H1 (cell line): ENCODE measurements around the gene RFX2. TPM values are rescaled to one million over a fixed set of nuclear protein-coding genes. Genes with fewer than 3 reads are reported as not detected.

Experiments
- CTCF ChIA-PET: fragments of 300-600 bp; sonication (Branson Sonifier 250); formaldehyde crosslinking; loops from one replicate; lab custom pipeline; 2021; ENCODE audit not compliant: partially characterized antibody; lab: Charles Lee
- POLR2A ChIA-PET: fragments of 300-600 bp; sonication (Branson Sonifier 250); formaldehyde crosslinking; loops from one replicate; lab custom pipeline; 2021; ENCODE audit warnings: inconsistent platforms; ENCODE audit not compliant: partially characterized antibody; lab: Charles Lee
- DNase-seq, 2 experiments: peaks; one replicate each; pipeline versions ENCODE4 v3.0.0 to v3.0.0-alpha.2; 2010 to 2022; ENCODE audit warnings: low spot score in 2 of 2, low read depth in 1 of 2, mixed read lengths in 1 of 2
- FAIRE-seq: peaks from 2 replicates; lab custom pipeline; 2011; peaks lifted over from hg19 to GRCh38; lab: Jason Lieb, UNC
- H2AFZ ChIP-seq: 2 replicates; pipeline ENCODE4 v1.8.1; 2012; ENCODE audit warnings: low read length, inconsistent platforms
- H2AK5ac ChIP-seq: 2 replicates; pipeline ENCODE4 v1.6.1; 2013; ENCODE audit warnings: low read depth, low read length
- H2BK120ac ChIP-seq: replicated peaks from 2 replicates; pipeline ENCODE3; 2013; ENCODE audit warnings: low read depth, low read length, inconsistent platforms
- H2BK12ac ChIP-seq: 2 replicates; pipeline ENCODE4 v1.6.1; 2013; ENCODE audit warnings: low read depth, low read length
- H2BK15ac ChIP-seq: 2 replicates; pipeline ENCODE4 v1.6.1; 2013; ENCODE audit warnings: low read length
- H2BK20ac ChIP-seq: 2 replicates; pipeline ENCODE4 v1.6.1; 2013; ENCODE audit warnings: low read length
- H2BK5ac ChIP-seq: 2 replicates; pipeline ENCODE4 v1.6.1; 2013; ENCODE audit warnings: low read depth, low read length
- H3K14ac ChIP-seq: 2 replicates; pipeline ENCODE4 v1.6.1; 2013; ENCODE audit warnings: inconsistent platforms; ENCODE audit not compliant: insufficient read length
- H3K18ac ChIP-seq: 2 replicates; pipeline ENCODE4 v1.6.1; 2013; ENCODE audit warnings: low read length; ENCODE audit errors: extremely low read depth
- H3K23ac ChIP-seq: 2 replicates; pipeline ENCODE4 v1.6.1; 2013; ENCODE audit warnings: inconsistent platforms; ENCODE audit not compliant: insufficient read length
- H3K23me2 ChIP-seq: 2 replicates; pipeline ENCODE4 v1.6.1; 2013; ENCODE audit warnings: low read depth, low read length
- H3K27ac ChIP-seq: 2 replicates; pipeline ENCODE4 v1.6.1; 2011; ENCODE audit warnings: low read depth, low read length, inconsistent platforms
- H3K27me3 ChIP-seq, 4 experiments: replicated peaks in 1 of 4; 1 replicate in 1 of 4; 2 replicates in 3 of 4; pipeline versions ENCODE4 v1.6.1 to v1.8.1; 2011 to 2013; ENCODE audit warnings: low read length in 3 of 4, mild to moderate bottlenecking in 3 of 4, inconsistent platforms in 2 of 4, mixed read lengths in 2 of 4, moderate library complexity in 1 of 4; ENCODE audit not compliant: control insufficient read depth in 3 of 4, insufficient read depth in 3 of 4; ENCODE audit errors: extremely low read depth in 1 of 4
- H3K36me3 ChIP-seq, 4 experiments: 2 replicates each; pipeline versions ENCODE4 v1.6.1 to v1.8.1; 2011 to 2013; ENCODE audit warnings: mild to moderate bottlenecking in 4 of 4, low read length in 3 of 4, moderate library complexity in 2 of 4, control low read depth in 1 of 4, inconsistent platforms in 1 of 4; ENCODE audit not compliant: insufficient read depth in 4 of 4, control insufficient read depth in 2 of 4
- H3K4ac ChIP-seq: replicated peaks from 2 replicates; pipeline ENCODE3; 2013; ENCODE audit warnings: low read length, low read depth, mixed read lengths, inconsistent platforms; ENCODE audit not compliant: insufficient read length
- H3K4me1 ChIP-seq, 4 experiments: replicated peaks in 1 of 4; 1 replicate in 1 of 4; 2 replicates in 3 of 4; pipeline versions ENCODE4 v1.6.1 to v1.8.1; 2011 to 2013; ENCODE audit warnings: low read length in 3 of 4, inconsistent platforms in 2 of 4, mixed read lengths in 1 of 4; ENCODE audit not compliant: insufficient read depth in 4 of 4, control insufficient read depth in 3 of 4
- H3K4me2 ChIP-seq, 2 experiments: 2 replicates each; pipeline versions ENCODE4 v1.6.1 to v1.8.1; 2011 to 2013; ENCODE audit warnings: low read depth in 2 of 2, low read length in 2 of 2, control low read depth in 1 of 2, inconsistent platforms in 1 of 2, mild to moderate bottlenecking in 1 of 2; ENCODE audit not compliant: insufficient read depth in 1 of 2
- H3K4me3 ChIP-seq, 4 experiments: fragments of 200-600, 300-600 bp in 1 of 4; sonication (generic), shearing (Covaris generic), sonication (Bioruptor Twin) in 1 of 4; 2 replicates each; pipeline versions ENCODE4 v1.5.1 to v1.8.1; 2011 to 2016; ENCODE audit warnings: low read length in 4 of 4, low read depth in 3 of 4, control low read depth in 2 of 4, inconsistent platforms in 2 of 4, mild to moderate bottlenecking in 2 of 4, mixed read lengths in 1 of 4, moderate library complexity in 1 of 4; ENCODE audit not compliant: insufficient read depth in 2 of 4; ENCODE audit errors: extremely low read depth in 1 of 4
- H3K56ac ChIP-seq: replicated peaks from 2 replicates; pipeline ENCODE3; 2013; ENCODE audit warnings: low read depth, mild to moderate bottlenecking, mixed read lengths, low read length, inconsistent platforms; ENCODE audit not compliant: insufficient read length
- H3K79me1 ChIP-seq: 2 replicates; pipeline ENCODE4 v1.6.1; 2013; ENCODE audit warnings: low read depth, low read length, control low read depth
- H3K79me2 ChIP-seq, 2 experiments: 2 replicates each; pipeline versions ENCODE4 v1.6.1 to v1.8.1; 2012 to 2013; ENCODE audit warnings: low read length in 2 of 2, mild to moderate bottlenecking in 2 of 2, inconsistent platforms in 1 of 2; ENCODE audit not compliant: insufficient read depth in 2 of 2, control insufficient read depth in 1 of 2
- H3K9ac ChIP-seq, 4 experiments: replicated peaks in 1 of 4; 1 replicate in 1 of 4; 2 replicates in 3 of 4; pipeline versions ENCODE4 v1.6.1 to v1.8.1; 2011 to 2013; ENCODE audit warnings: low read depth in 3 of 4, low read length in 3 of 4, control low read depth in 2 of 4, mild to moderate bottlenecking in 2 of 4, moderate library complexity in 2 of 4, inconsistent platforms in 1 of 4; ENCODE audit errors: extremely low read depth in 1 of 4
- H3K9me3 ChIP-seq, 2 experiments: 2 replicates each; pipeline versions ENCODE4 v1.6.1 to v1.8.1; 2012 to 2013; ENCODE audit warnings: mild to moderate bottlenecking in 2 of 2, moderate library complexity in 2 of 2, control low read depth in 1 of 2, inconsistent platforms in 1 of 2, low read depth in 1 of 2, low read length in 1 of 2, mixed read lengths in 1 of 2; ENCODE audit not compliant: insufficient read depth in 2 of 2
- H4K20me1 ChIP-seq, 2 experiments: replicated peaks in 1 of 2; 2 replicates each; pipeline versions ENCODE3 to v1.8.1; 2011 to 2013; ENCODE audit warnings: inconsistent platforms in 2 of 2, low read length in 2 of 2, mild to moderate bottlenecking in 1 of 2; ENCODE audit not compliant: insufficient read depth in 2 of 2, control insufficient read depth in 1 of 2
- H4K5ac ChIP-seq: 2 replicates; pipeline ENCODE4 v1.6.1; 2013; ENCODE audit warnings: low read length, low read depth, mixed read lengths, inconsistent platforms; ENCODE audit not compliant: insufficient read length
- H4K8ac ChIP-seq: 2 replicates; pipeline ENCODE4 v1.8.0; 2013; ENCODE audit warnings: mild to moderate bottlenecking, moderate library complexity, low read length, inconsistent platforms; ENCODE audit not compliant: insufficient read depth; ENCODE audit errors: extremely low read depth
- H4K91ac ChIP-seq: replicated peaks from 2 replicates; pipeline ENCODE3; 2013; ENCODE audit warnings: low read length, mixed read lengths, inconsistent platforms; ENCODE audit not compliant: insufficient read length
- ASH2L ChIP-seq: fragments of 200-600, 300-600 bp; sonication (generic); IDR thresholded peaks from one replicate; pipeline ENCODE4 v1.7.1; 2017; ENCODE audit warnings: low read length
- CHD2 ChIP-seq: IDR thresholded peaks from 2 replicates; pipeline ENCODE4 v1.6.1; 2012; ENCODE audit warnings: low read length, improper control_type of control experiment
- CTBP2 ChIP-seq: IDR thresholded peaks from 2 replicates; pipeline ENCODE4 v1.7.0; 2011; ENCODE audit warnings: borderline replicate concordance, mild to moderate bottlenecking, moderate library complexity, mixed read lengths, low read length; ENCODE audit not compliant: insufficient read depth, insufficient read length
- NANOG ChIP-seq: IDR thresholded peaks from 2 replicates; pipeline ENCODE4 v1.6.1; 2011; ENCODE audit warnings: low read length, low read depth, mild to moderate bottlenecking, inconsistent platforms; ENCODE audit not compliant: insufficient read depth, poor library complexity, severe bottlenecking
- POLR2A ChIP-seq, 2 experiments: IDR thresholded peaks; 1 replicate in 1 of 2; 2 replicates in 1 of 2; pipeline ENCODE4 v1.6.1; 2011; ENCODE audit warnings: low read depth in 2 of 2, low read length in 2 of 2, mild to moderate bottlenecking in 2 of 2; ENCODE audit errors: control extremely low read depth in 1 of 2
- POU5F1 ChIP-seq: IDR thresholded peaks from 2 replicates; pipeline ENCODE4 v1.6.1; 2011; ENCODE audit warnings: low read depth, mild to moderate bottlenecking, low read length, moderate library complexity
- RAD21 ChIP-seq, 2 experiments: IDR thresholded peaks in 1 of 2; conservative IDR thresholded peaks in 1 of 2; 2 replicates each; pipeline ENCODE4 v1.6.1; 2011; ENCODE audit warnings: low read depth in 2 of 2, low read length in 2 of 2, improper control_type of control experiment in 1 of 2, inconsistent platforms in 1 of 2, mild to moderate bottlenecking in 1 of 2, moderate library complexity in 1 of 2
- RFX5 ChIP-seq: IDR thresholded peaks from 2 replicates; pipeline ENCODE4 v1.6.1; 2011; ENCODE audit warnings: low read depth, low read length, improper control_type of control experiment, borderline replicate concordance
- SIN3A ChIP-seq, 2 experiments: IDR thresholded peaks in 1 of 2; conservative IDR thresholded peaks in 1 of 2; 2 replicates each; pipeline ENCODE4 v1.6.1; 2011 to 2012; ENCODE audit warnings: low read length in 2 of 2, improper control_type of control experiment in 1 of 2, low read depth in 1 of 2, mild to moderate bottlenecking in 1 of 2
- SRF ChIP-seq: IDR thresholded peaks from 2 replicates; pipeline ENCODE4 v1.6.1; 2011; ENCODE audit warnings: mild to moderate bottlenecking, low read depth, low read length, moderate library complexity
- TAF7 ChIP-seq: optimal IDR thresholded peaks from 2 replicates; pipeline ENCODE3; 2011; ENCODE audit warnings: low read depth, mild to moderate bottlenecking, inconsistent platforms, low read length, moderate library complexity, borderline replicate concordance
- ZNF274 ChIP-seq: IDR thresholded peaks from 2 replicates; pipeline ENCODE4 v1.7.0; 2012; ENCODE audit warnings: low read length, borderline replicate concordance; ENCODE audit errors: extremely low read depth
- WGBS, 2 experiments: shearing (Covaris generic) in 1 of 2; methylation state at CpG; one replicate each; pipeline versions ENCODE4 v1.1.6 to v1.1.7; 2013 to 2015; ENCODE audit warnings: low lambda C conversion rate in 2 of 2, mixed read lengths in 2 of 2, inconsistent platforms in 1 of 2, low coverage in 1 of 2, missing lambda C conversion rate in 1 of 2; ENCODE audit not compliant: insufficient replicate concordance in 2 of 2, insufficient coverage in 1 of 2, insufficient read length in 1 of 2; ENCODE audit errors: extremely low coverage in 1 of 2, missing lambda C conversion rate in 1 of 2; 5-methylcytosine and 5-hydroxymethylcytosine counted together
- polyA plus RNA-seq, 7 experiments: library from polyadenylated mRNA; depleted of rRNA in 3 of 7; stranded (reverse) in 5 of 7; unstranded in 2 of 7; fragments of >200 nt in 5 of 7; fragments of 200-250 nt in 2 of 7; gene quantifications; 1 replicate in 5 of 7; 2 replicates in 1 of 7; 4 replicates in 1 of 7; pipeline versions ENCODE4 v1.2.1 to v1.2.3, GENCODE V29; 2011 to 2013; ENCODE audit warnings: missing spikeins in 2 of 7, mixed read lengths in 2 of 7
- total RNA-seq: library from RNA; stranded (reverse); fragmentation: NEBNext Ultra II Directional; extraction: Animal tissue kit (Norgen Biotek cat#: 25700); gene quantifications from 2 replicates; pipeline ENCODE4 v1.2.1, GENCODE V29; 2021

RFX2 gene
- total and polyA plus RNA-seq, 2 of the 8 experiments (the other 6 are each of a cell fraction or from before 2014, with no cell fraction given), result 4.8 to 5.3 TPM

DNA sequence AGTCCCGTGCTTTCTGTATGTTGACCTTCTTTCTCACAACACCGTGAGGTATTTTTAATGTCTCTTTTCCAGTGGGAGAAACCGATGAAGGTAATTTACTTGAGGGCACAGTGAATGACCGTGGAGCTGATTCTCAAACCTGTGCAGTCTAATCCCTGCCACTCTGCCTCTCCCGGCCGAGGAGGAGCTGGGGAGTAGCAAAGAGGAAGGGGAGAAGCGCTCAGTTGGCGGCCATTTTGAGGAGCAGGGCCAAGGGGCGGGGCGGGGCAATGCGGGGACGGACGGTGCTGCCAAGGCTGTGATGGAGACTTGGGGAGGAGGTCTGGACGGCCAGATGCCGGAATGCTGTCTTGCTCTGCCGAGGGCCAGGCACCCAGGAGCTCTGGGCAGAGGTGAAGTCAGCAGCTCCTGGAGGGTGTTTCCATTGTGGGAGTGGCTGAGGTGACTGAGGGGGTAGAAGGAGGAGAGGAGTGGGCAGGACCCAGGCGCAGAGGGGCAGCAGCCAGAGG, 120.0 kb downstream of the RFX2 start:
- H3K79me2 ChIP-seq, result no peaks in the 10 kb centered on the region
- no peak overlapping the region for H4K91ac ChIP-seq
- H4K20me1 ChIP-seq, result no peaks in the 10 kb centered on the region
- H2AK5ac ChIP-seq, result no peak overlapping the region
- H3K23me2 ChIP-seq, result no peaks in the 10 kb centered on the region; the same call in 1 of the 2 replicates
- no peak overlapping the region for H3K9ac ChIP-seq
- no peak overlapping the region for H2BK20ac ChIP-seq
- peaks cover 0 to 3% (median 0%) of the 10 kb centered on the region in 4 experiments; a peak in 3 of 7 replicates for H3K27me3 ChIP-seq
- H4K8ac ChIP-seq, result peak overlapping the region; percentile 88
- no peak overlapping the region for H2BK120ac ChIP-seq
- no peaks in the 10 kb centered on the region for H3K79me1 ChIP-seq
- no peak overlapping the region for H2BK12ac ChIP-seq
- ChIA-PET CTCF (interaction anchor here (0.6 to 13.2 kb wide), 8 partner anchors 11 to 196 kb away, joined by 3 to 306 read pairs (median 10); partner anchors contain the start of gene RANBP3), POLR2A (interaction anchor here (0.7 to 2.8 kb wide), 8 partner anchors 11 to 162 kb away, joined by 3 to 16 read pairs (median 4); partner anchors contain the start of gene RANBP3)
- no peaks in the 10 kb centered on the region for H3K36me3 ChIP-seq
- H2BK5ac ChIP-seq, result no peak overlapping the region; the same call in 1 of the 2 replicates
- no peak overlapping the region for H3K23ac ChIP-seq
- H3K4me2 ChIP-seq, result peak overlapping the region; percentile 56 to 59; a peak in 3 of 4 replicates
- DNase-seq, result peak in 1 of 2 experiments; percentile 65
- peak overlapping the region; percentile 97 for H2AFZ ChIP-seq
- H3K4ac ChIP-seq, result no peak overlapping the region
- peaks cover 0 to 5% (median 0%) of the 10 kb centered on the region in 4 experiments; a peak in 4 of 7 replicates for H3K4me1 ChIP-seq
- no peak for FAIRE-seq
- WGBS, 2 experiments, result 74% methylated on average over 8 of the region's 17 CpGs; no CpG with 5 or more reads in 1 of the 2 experiments
- H3K18ac ChIP-seq, result peak overlapping the region; percentile 36
- 0 out of 4 replicates have a peak, but pooled peaks cover 0 to 2% of the 10 kb centered on the region in 2 experiments for H3K9me3 ChIP-seq
- H3K27ac ChIP-seq, result peak overlapping the region; percentile 40; the same call in 1 of the 2 replicates
- peak overlapping the region in 1 of 4 experiments; percentile 47; a peak in 1 of 8 replicates for H3K4me3 ChIP-seq
- H3K56ac ChIP-seq, result no peak overlapping the region
- peak overlapping the region; percentile 21 for H4K5ac ChIP-seq
- no peak overlapping the region for H2BK15ac ChIP-seq
- H3K14ac ChIP-seq, result no peak overlapping the region
- TF ChIP-seq CTBP2 (no peak), RAD21 (IDR thresholded peaks at IDR 0.05 in 1 of 2, conservative IDR thresholded peaks at IDR 0.05 in 1 of 2; ENCODE audit: low read depth in 2 of 2, low read length in 2 of 2) (no peak), CHD2 (no peak), POU5F1 (no peak), POLR2A (IDR thresholded peaks at IDR 0.05; ENCODE audit: control extremely low read depth in 1 of 2, low read depth in 2 of 2, low read length in 2 of 2) (peak in 1 of 2 experiments; percentile 28; a peak in 1 of 3 replicates), ASH2L (no peak), RFX5 (no peak), SRF (no peak), TAF7 (no peak), SIN3A (conservative IDR thresholded peaks at IDR 0.05 in 1 of 2, IDR thresholded peaks at IDR 0.05 in 1 of 2; ENCODE audit: low read depth in 1 of 2, low read length in 2 of 2) (no peak), NANOG (no peak), ZNF274 (no peak)
